Epithelial cell of esophagus (primary cell): ENCODE results near the gene AKAP13.
A peak's percentile ranks its signal among the peaks of the same experiment; 100 is the strongest.

ENCODE experiments used
- DNase-seq: peaks from one replicate; pipeline ENCODE4 v3.0.0; 2010; ENCODE audit warnings: low read depth
- H3K4me3 ChIP-seq: 2 replicates; pipeline ENCODE4 v1.5.1; 2011; ENCODE audit warnings: mild to moderate bottlenecking, low read length, control low read depth
- TF ChIP-seq, protein P1 (sequence below): IDR thresholded peaks from 2 replicates; pipeline ENCODE4 v1.5.1; 2011; ENCODE audit warnings: low read depth, mild to moderate bottlenecking, low read length, control low read depth, inconsistent platforms; ENCODE audit not compliant: insufficient read depth; ENCODE audit errors: missing control alignments

The AKAP13 gene

DNA sequence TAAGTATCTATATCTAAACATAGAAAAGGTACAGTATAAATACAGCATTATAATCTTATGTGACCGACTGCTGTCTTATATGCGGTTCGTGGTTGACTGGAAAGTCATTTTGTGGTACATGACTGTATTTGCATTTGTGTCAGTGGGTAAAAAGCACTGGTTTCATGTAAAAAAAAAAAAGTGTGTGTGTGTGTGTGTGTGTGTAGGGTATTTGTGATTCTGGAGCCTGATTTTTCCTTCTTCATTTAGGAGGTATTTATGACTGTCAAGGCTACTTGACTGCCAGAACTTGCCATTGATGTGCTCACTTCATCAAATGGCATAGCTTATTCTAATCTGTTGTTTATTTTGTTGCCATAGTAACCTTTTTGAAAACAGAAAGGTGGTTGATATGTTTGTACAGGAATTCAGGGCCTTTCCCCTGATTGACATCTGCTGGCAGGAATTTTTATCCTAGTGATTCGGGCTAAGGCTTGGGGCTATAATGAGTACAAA lies 63.2 kb downstream of the AKAP13 start:
- TF ChIP-seq, protein P1, sequence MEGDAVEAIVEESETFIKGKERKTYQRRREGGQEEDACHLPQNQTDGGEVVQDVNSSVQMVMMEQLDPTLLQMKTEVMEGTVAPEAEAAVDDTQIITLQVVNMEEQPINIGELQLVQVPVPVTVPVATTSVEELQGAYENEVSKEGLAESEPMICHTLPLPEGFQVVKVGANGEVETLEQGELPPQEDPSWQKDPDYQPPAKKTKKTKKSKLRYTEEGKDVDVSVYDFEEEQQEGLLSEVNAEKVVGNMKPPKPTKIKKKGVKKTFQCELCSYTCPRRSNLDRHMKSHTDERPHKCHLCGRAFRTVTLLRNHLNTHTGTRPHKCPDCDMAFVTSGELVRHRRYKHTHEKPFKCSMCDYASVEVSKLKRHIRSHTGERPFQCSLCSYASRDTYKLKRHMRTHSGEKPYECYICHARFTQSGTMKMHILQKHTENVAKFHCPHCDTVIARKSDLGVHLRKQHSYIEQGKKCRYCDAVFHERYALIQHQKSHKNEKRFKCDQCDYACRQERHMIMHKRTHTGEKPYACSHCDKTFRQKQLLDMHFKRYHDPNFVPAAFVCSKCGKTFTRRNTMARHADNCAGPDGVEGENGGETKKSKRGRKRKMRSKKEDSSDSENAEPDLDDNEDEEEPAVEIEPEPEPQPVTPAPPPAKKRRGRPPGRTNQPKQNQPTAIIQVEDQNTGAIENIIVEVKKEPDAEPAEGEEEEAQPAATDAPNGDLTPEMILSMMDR, result peak; percentile 30
- H3K4me3 ChIP-seq, result no peak overlapping the region
- peak; percentile 88 for DNase-seq

DNA sequence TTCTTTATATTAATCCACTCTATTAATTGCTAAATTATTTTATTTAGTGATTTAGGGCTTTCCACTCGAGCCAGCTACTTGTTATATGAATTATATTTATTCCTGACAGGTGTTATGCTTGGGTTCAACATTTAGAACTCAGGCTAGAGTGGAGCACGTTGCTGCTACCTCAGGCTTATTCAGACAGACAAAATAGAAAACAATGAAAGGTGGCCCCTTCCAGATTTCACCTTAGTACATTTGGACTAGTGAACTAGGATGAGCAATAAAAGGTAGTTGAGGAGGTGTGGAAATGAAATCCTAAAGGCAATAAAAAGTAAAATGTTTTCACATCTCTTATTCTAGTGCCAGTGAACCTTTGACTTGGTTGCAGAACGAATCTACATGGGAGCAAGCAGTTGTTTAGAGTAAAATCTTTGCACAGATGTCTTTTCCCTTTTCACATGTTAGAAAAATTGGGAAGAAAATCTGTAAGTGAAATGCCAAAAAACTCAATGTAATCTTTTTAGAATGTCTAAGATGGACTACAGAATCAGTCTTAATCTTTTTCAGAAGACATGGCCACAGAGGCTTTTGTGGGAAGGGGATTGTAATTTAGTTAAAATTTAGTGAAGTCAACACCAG lies 63.8 kb downstream of the AKAP13 start:
- H3K4me3 ChIP-seq, result no peak overlapping the region
- TF ChIP-seq, protein P1, result no peak

DNA sequence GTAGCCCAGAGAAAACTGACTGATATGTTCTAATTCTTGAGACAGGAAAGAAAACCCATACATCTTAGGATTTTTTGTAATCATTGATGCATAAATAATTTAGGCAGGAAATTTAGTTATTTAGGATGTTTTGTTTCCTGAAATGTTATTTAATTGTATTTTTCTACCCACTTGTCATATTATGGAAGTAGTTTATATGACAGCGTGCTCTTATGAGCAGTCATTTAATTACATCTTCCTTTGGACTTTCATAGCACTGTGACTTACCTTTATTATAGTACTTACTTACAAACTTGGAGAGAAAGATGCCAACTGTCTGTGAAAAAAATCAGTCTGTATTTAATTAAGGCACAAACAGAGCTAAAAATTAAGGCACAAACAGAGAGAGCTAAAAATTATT lies 65.0 kb downstream of the AKAP13 start:
- TF ChIP-seq, protein P1, result no peak
- DNase-seq, result no peak
- no peak overlapping the region for H3K4me3 ChIP-seq

More for the DNA sequence above, 63.8 kb downstream of the AKAP13 start:
- no peak for DNase-seq

DNA sequence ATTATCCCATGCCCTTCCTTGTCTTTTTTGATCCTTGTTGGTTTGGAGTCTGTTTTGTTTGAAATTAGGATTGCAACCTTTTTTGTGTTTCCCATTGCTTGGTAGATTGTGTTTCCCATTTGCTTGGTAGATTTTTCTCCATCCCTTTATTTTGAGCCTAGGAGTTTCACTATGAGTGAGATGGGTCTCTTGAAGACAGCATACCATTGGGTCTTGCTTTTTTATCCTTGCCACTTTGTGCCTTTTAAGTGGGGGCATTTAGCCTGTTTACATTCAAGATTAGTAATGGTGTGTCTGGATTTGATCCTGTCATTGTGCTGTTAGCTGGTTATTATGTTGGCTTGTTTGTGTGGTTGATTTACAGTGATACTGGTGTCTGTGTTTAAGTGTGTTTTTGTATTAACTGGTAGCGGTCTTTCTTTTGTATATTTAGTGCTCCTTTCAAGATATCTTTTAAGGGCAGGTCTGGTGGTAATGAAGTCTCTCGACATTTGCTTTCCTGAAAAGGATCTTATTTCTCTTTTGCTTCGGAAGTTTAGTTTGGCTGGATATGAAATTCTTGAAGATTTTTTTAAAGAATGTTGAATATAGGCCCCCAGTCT lies 70.8 kb downstream of the AKAP13 start:
- TF ChIP-seq, protein P1, result no peak
- DNase-seq, result no peak
- H3K4me3 ChIP-seq, result no peak overlapping the region

DNA sequence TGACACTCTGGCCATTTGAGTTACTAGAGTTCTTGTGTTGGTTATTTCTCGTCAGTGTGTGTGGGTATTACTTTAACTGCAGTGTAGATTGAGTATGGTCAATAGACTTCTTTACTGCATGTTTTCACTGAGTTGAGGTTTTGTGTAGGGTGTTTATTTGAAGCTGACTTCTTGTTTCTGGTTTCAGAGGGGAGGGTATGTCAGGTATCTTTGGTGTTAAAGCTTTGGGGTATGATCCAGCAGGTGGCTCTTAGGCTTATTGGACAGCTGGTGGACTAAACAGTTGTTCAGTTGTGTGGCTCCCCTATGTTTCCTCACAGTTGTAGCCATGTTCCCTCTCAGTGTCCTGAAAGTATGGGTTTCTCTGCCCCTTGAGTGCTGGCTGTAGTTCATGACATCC lies 72.0 kb downstream of the AKAP13 start:
- H3K4me3 ChIP-seq, result no peak overlapping the region
- no peak for DNase-seq
- TF ChIP-seq, protein P1, result no peak

DNA sequence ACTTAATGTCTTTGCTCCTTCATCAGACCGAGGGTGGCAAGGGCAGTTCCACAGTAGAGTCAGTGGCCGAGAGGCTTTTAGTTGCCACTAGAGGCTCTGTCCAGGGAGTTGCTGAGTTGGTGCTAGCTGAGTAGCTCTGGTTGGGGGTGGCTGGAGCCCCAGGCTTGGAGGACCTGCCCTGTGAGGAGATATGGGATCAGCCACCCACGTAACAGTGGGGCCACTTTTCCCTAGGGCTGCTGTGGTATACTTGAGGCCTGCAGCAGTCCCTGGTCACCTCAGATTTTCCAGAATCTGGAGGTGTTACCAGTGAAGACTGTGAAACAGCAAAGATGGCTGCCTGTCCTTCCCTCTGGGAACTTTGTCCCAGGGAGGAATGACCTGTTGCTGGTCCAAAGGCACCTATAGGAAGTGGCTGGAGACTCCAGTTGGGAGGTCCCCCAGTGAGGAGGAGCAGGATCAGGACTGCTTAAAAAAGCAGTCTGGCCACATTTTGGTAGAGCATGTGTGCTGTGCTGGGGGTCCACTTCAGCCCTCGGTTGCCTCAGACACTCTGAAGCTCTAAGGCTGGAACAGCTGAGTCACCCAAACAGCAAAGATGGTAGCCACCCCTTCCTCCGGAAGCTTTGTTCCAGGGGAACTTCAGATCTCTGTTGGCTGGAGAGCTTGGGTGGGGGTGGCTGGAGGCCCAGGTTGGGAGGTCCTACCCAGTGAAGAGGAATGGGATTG lies 72.9 kb downstream of the AKAP13 start:
- TF ChIP-seq, protein P1, result no peak
- no peak for DNase-seq
- no peak overlapping the region for H3K4me3 ChIP-seq
